IPS-NIHi11 (cell line): ENCODE measurements around the gene ZNF438.

ENCODE experiments used
- DNase-seq: peaks from one replicate; pipeline ENCODE4 v3.0.0; 2012; ENCODE audit warnings: mixed read lengths, low spot score

ZNF438 gene

DNA sequence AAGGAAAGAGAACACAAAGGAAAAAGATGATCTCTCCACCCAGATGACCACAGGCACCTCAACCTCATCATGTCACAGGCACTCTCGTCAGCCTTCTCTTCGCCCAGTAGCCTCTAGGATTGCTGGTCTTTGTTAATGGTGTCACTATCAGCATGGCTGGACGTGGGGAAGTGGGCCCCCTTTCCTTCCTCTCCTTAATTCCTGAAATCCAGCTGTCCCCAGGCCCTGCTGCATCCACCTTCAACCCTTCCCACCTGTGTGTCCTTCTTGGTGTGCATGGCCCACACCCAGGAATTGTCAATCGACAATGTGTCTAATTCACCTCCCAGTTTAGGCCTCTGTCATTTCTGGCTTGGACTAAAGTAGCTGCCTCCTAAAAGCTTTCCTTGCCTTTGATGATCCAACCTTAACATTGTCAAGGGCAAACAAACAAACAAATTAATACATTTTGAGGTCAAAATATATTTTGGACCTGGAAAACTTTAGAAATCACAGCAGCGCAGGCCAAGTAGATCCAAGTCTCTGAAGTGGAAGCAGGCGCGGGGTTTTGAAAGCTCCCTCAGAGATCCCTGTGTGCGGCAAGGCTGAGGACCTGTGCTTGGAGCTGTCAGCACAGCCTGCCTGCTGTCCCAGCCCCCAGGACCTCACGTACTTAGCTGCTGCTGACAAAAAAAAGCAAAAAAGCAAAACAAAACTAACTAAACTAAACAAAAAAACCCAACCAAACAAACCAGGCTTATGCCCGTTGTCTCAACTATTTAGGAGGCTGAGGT lies 208.8 kb downstream of the ZNF438 start:
- no peak for DNase-seq

DNA sequence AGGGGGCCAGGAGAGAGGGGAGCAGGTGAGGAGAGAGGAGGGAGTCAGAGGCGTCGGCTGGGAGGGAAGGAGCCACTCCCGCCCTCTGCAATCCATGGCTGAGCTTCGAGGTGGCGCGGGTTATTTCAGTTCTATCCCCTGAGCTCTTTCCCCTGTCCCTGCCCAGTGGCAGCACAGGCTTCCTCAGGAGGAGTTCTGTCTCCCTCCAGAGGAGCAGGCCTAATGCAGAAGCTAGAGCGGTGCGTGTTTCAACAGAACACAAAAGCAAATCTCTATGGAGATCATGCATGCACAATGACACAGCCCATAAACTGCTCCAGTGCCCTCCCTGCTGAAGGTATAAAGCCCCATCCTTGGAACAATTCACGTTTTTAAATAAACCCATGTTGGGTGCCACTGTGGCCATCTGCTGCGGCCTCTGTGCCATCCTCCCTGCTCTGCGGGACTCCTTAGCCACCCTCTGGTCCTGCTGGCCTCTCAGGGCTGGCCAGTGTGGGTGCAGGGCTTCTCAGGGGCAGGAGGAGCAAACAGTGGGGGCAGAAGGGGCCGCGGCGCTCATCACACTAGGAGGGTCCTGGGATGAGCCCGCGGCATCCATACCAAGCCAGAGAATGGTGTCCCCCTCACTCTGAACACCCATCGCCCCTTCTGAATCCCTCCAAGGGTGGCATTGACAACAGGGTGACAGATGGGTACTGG lies 209.5 kb downstream of the ZNF438 start:
- peak; percentile 39 for DNase-seq

DNA sequence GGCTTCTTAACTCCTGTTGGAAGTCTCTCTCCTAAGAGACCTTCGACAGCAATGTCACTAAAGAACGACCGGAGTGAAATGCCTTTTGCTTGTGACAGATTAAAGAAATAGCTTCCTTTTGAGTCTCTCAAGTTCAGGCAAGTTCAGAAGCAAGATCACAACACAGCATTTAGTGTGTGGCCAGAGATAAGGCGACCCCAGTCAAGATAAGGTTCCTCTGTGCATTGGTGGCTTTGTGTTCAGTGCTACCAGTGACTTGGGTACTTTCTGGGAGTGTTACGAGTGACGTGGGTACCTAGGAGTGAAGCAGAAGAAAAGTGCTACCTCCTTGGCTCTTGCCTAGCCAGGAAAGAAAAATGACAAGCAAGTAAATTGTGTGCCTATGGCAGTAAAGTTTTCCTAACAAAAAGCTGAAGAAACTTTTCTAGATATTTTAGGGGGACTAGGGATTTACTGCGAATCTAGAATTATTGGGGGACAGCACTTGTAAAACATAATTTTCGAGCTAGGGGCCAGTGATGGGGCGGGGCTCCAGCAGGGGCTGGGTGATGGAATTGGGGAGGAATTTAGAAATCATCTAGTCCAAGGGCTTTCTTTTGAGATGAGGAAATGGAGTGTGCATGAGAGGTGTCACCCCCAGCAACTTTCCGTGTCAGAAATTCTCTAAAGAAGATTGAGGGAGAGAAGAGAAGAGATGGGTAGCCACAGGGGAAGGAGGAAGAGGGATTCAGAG lies 210.2 kb downstream of the ZNF438 start:
- DNase-seq, result no peak

DNA sequence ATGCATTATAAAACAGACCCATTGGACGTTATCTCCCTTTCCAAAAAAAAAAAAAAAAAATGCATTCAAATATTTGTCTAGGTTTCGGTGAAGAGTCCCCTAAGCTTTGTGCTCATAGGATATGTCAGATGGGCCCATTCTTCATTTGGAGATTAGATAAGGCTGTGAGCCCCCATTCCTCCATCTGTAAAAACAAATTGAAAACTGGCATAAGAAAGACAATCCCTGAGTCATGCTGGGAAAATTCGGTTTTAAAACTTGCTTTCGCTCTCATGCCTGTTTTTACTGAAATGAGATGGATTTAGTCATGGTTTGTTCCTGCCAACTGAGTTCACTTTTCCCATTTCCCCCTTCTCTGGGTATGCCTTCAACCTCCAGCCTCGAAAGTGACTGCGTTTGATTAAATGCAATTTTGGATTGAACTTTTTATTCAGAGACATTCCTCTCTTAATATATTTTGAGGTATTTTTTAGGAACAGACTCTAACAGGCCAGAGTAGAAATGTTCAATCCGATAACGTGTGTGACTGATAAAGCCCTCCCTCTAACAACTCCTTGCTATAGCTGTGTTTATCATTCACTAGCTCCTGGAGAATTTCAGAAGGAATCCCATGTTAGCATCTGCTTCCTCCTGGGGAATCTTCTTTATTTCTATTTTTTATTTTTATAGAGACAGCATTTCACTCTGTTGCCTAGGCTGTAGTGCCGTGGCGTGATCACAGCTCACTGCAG lies 211.2 kb downstream of the ZNF438 start:
- DNase-seq, result no peak

DNA sequence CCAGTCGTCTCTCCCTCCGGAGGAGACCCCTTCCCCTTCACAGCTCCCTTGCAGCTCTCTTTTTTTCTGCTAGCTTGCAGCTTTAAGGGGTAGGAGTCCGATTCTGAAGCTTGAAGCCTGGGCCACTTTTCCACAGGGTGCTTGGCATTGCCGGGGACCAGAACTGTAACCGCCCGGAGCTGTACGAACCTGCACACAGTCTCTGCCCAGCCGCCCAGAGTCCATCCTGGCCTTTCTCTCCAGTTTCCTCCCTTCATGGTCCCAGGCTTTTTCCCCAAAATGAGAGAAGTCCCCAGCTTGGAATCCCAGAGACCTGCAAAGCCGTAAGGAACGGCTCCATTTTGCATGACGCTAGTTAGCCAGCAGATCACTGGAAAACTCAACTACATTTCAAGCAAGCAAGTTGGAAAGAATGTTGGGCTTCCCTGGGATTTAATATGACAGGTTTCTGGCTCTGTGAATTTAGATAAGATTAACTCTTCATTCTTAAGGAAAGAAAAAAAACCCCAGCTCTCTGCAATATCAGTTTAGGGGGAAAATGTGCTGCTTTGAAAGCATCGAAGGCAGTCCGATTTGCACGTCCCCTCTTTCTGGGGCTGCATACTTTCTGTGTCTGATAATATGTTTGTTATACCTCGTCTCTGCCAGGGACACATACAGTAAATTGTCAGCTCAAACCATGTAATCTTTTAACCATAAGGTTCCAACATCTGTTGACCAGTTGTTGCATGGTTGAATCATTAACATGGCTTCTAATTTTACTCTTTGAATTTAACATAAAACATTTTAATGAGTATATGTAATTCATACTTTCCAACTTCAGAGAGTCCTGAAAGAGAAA lies 212.1 kb downstream of the ZNF438 start:
- DNase-seq, result no peak

DNA sequence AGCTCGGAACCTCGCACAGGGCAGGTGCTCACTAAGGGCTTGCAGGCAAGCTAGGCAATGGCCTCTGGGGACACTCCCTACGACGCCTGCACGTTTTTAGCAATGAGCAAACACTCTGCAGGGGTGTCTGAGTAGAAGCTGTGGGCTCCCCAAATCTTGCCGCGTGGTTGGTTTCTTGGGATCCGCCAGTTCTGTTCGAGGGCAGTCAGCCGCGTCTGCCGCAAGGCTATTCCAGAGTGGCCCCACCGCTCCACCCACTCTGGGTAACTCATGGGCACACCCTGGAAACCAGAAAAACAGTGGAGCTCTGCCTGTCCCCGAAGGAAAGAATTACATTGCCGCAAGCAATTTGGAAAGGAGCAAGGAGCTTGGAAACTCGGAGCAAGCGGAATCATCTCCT lies 212.8 kb downstream of the ZNF438 start:
- DNase-seq, result peak; percentile 49

DNA sequence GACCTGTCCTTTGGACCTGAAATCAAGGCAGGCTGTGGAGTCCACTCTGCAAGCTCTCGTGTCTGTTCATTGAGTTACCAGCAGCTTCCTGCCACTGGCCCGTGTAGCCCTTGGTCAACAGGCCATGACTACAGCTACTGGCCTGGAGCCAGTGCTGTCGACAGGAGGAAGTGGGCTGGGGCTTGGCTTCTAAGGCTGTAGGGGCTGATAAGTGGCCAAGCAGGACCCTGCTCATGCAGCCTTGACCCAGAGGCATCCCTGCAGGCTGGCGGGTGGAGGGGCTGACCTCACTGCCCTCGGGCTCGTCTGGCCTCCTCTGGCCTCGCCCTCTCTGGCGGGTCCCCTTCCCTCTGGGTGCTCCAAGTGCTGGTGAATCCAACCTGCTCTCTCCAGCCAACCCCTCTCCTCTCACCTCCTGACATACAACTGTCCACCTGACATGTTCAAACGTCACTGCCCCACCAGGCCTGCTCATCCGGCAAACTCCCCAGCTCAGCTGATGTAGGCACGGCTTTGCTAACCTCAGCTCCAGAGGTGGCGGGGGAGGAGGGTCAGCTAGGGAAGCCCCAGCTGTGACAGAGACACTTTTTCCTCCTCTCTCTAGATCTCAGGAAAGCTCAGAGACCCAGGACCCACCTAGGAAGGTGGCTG lies 213.5 kb downstream of the ZNF438 start:
- DNase-seq, result peak; percentile 38

DNA sequence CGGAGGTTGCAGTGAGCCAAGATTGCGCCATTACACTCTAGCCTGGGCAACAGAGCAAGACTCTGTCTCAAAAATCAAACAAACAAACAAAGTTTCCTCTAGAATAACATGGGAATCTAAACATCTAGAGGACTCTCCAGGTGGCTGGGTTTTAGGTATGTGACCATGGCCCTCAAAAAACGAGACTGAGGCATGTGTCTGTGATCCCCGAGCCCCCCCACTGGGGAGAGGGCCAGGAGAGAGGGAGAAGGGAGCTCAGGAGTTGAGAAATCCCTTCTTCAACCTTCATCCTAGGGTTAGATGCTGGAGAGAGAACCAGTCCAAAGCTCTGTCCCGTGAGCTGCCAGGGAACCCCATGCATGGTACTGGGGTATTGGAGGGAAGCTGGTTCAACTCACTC lies 214.1 kb downstream of the ZNF438 start:
- DNase-seq, result no peak

DNA sequence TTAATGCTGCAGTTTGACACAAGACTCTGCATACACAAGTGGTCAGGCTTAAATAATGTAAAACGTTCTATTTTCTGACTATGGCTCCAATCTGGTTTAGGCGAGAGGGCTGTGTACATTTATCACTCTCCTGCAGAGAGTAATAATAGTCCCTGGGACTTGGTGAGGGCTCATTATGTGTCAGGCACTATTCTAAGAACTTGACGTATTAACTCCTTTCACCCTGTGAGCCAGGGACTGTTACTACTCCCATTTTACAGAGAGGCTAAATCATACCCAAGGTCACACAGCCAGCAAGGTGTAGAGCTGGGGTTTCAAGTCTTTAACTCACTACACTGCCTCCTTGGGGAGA lies 214.9 kb downstream of the ZNF438 start:
- no peak for DNase-seq

DNA sequence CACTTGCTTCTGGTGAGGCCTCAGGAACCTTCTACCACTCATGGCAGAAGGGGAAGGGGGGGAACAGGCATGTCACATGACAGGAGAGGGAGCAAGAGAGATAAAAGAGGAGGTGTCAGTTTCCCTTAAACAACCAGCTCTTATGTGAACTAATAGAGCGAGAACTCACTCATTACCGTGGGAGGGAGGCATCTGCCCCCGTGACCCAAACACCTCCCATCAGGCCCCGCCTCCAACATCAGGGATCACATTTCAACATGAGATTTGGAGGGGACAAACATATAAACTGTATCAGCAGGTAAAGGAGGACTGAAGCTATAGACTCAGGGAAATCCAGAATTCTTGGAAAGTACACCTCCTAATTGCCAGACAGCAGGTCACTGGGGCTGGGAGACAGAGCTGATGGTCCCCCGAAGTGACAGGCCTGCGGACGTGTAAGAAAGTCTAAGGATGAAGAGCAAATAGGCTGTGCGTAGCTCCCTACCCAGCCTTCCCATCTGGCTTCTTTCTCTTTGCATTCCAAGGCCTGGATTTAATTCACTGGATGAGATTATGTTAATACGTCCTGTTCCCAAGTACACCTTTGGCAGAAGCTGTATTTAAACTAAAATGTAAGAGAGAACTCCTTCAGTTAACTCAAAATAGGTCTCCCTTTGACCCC lies 215.4 kb downstream of the ZNF438 start:
- no peak for DNase-seq

DNA sequence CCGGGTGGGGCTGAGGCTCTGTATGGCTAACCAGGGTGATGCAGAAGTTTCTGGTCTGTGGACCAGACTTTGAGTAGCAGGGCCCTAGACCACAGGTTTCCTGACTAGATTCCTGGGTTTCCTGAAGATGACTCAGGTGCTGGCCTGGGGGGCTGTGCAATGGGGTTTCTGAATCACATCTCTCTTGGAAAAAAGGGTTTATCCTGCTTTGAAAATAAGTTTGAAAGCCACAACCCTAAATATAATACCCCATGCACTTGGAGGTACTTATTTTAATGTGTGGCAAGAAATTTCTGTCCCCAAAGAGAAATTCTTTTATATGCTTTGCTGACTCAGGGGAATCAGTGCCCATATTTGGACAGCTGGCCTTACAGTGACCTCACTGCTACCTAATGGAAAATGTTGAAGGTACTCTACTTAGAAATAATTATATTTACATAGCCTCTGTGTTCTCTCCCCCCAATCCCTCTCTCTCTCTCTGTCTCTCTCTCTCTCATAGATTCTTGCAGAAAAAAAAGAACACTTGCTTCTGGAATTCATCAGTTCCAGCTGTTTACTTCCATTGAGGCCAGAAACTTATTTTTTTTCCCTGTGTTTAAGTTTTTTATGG lies 217.7 kb downstream of the ZNF438 start:
- DNase-seq, result no peak

DNA sequence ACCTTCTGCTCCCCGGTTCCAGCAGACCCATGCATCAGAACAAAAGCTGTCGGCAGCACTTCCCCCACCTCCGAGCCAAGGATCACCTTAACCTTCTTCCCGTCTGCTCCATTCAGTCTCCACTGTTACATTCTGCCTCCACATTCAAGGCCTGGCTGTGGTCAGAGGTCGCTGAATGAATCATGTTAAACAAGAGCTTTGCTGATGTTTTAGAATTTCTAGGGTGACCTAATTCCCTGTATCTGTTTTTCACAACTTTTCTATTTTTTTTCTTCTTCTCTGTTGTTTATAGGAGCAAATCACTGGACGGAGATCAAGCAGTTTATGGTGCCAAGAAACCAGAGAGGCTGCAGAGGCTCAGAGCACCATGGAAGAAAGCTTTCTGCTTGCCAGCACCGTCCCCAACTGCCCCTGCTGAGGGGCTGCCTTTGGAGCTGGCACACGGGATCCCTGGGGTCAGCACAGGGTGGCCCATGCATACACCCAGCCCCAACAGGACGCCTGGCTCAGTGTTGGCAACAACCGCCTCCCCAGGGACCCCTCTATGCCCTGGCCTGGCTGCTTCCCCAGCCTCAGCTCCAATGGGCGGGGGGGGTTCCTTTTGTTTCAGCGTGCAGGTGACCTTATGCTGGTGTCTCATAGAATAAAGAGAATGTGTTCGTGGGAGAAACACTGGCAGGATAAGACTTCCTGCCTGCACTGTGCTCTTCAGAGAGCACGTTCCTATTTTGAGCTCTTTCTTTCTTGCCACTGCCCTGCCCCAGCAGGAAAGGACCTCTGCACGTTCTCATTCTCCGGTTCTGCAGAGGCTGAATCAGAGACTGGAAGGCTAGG lies 219.4 kb downstream of the ZNF438 start:
- no peak for DNase-seq

DNA sequence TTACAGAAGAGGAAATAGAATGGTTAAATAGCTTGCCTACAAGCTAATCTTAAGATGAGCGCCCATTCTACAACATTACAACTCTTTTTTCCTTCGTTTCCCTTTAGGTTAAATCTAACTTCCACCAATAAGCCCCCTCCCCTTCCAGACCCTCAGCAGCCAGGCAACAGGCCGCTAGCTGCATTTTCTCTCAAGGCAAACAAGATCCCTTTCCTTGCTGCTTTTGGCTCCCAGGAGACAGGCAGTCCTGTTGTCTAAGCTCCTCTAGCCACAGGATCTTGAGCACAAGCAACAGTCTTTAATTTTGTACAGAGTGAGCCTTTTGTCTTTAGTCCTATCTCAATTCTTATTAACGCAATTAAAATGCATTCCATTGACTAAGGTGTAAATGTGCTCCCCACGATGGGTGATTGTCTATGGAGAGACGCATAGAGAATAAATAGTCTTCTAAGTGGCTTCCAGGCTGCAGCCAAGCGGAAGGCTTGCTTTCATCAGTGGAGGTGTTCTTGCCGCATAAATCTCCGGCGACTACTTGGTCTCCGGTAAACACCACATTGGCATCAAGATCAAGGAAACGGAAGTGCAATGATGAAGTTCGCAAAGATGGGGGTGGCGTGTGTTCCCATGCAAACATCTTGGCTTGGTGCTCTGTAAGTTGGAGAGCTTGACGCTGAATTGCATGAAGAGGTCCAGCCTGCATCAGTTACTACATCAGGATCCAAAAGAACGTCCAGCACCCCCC lies 220.2 kb downstream of the ZNF438 start:
- no peak for DNase-seq

DNA sequence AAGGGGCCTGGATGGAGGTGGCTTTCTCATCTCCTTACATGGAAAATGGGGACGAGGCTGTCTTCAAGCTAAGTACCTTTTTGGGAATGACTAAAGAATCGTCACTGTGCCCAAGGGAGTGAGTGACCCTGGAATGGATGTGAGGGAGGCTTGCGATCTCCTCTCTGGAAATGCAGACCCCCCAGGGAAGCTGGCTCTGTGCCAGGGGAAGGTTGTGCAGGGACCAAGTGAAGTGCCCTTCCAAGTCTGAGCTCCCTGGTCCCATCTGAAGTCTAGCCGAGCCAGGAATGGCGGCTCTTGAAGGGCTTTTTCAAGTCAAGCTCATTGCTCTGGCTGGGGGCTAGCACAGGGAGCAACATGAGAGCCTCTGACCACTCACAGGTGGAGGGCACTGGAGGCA lies 221.2 kb downstream of the ZNF438 start:
- no peak for DNase-seq

DNA sequence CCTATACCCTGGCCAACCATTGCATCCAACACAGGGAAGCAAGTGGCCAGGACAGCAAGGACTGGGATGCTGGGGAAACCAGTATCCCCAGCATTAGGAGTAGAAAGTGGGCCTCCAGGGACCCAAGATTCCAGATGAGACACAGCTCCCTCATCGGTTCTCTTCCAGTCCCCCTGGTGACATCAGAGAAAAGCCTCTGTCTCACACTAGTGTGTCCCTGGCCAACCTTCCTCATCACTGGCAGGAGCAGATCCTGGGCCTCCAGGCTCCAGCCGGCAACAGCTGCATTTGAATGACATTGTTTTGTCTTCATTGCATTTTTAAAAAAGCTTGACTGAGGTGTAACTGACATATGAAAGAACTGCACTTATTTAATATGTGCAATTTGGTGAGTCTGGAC lies 224.8 kb downstream of the ZNF438 start:
- no peak for DNase-seq

DNA sequence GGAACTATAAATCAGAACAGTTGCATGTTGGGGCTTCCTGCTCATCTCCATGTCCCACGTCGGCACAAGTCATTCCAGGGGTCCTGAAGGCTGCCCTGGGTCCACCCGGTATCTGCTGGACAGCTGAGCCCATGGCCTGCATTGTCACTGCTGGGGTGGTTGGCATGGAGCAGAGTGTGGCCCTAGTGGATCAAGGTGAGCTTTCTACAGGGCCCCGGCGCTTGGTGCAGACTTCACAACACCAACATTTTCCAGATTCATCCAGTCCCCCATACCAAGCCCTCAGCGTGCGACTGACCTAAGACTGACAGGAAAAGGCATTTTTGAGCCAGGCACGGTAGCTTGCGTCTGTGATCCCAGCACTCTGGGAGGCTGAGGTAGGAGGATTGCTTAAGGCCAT lies 226.6 kb downstream of the ZNF438 start:
- DNase-seq, result no peak

DNA sequence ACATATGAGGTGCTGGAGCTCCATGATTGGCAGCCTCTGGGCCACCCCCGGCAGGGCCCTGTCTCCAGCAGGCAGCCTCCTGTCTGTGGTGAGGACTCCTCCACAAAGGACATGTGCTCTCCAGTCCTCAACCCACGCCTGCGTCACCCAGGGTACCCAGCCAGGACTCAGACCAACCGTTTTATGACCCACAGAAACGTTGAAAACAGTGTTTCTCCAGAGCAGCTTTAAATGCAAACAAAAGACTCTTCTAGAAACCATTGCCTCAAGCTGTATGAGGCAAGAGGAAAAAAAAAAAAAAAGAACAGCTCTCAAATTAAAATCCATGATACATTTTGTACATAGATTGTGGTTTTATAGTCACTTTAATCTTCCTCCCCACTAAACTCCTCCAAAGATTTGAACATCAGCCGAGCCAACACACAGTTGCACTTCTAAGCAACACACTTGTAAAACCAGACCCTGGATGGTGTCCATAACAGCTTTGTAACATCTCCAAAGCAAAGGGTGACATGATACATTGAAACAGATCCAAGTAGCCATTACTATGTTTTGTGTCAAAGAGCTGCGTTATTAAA lies 227.1 kb downstream of the ZNF438 start:
- DNase-seq, result no peak

DNA sequence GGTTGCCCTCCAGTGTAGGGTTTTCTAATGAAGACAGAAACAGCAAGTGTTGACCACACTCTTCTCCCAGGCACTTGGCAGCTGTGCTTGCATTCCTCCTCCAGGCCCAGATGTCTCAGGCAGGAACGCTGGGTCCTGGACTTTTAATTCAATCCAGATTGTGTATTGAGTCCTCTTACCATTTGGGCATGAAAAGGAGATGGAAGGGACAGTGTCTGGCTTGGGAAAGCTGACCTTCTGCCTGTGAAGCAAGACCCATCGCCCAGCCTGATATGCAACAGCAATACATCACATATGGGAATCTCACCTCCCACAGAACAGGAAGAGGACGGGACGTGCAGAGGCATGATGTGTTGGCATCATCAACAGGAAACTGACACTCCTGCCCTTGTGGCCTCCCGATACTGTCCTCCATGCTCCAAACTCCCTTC lies 227.8 kb downstream of the ZNF438 start:
- no peak for DNase-seq
